Type B pancreatic cell (in vitro differentiated cells): ENCODE results near the gene WRNIP1. TPM values are rescaled to one million over a fixed set of nuclear protein-coding genes. Genes with fewer than 3 reads are reported as not detected.

Experiments used
- DNase-seq: peaks from one replicate; pipeline ENCODE4 v3.0.0; 2021; ENCODE audit warnings: mixed read lengths; ENCODE audit not compliant: unreplicated experiment; ENCODE audit errors: extremely low spot score
- H3K27ac Mint-ChIP-seq: 2 replicates; pipeline ENCODE4 v1.8.0; 2021; ENCODE audit warnings: mild to moderate bottlenecking, mixed read lengths
- H3K27me3 Mint-ChIP-seq: 2 replicates; pipeline ENCODE4 v1.8.0; 2021; ENCODE audit warnings: mixed read lengths
- H3K36me3 Mint-ChIP-seq: 2 replicates; pipeline ENCODE4 v1.8.0; 2021; ENCODE audit warnings: mixed read lengths
- H3K4me1 Mint-ChIP-seq: one replicate; pipeline ENCODE4 v1.8.0; 2021; ENCODE audit warnings: mixed read lengths; ENCODE audit not compliant: unreplicated experiment
- H3K4me3 Mint-ChIP-seq: 2 replicates; pipeline ENCODE4 v1.8.0; 2021; ENCODE audit warnings: mild to moderate bottlenecking, mixed read lengths
- H3K9me3 Mint-ChIP-seq: 2 replicates; pipeline ENCODE4 v1.8.0; 2021; ENCODE audit warnings: mixed read lengths
- total RNA-seq: library from RNA; stranded (reverse); gene quantifications from 2 replicates; pipeline ENCODE4 v1.2.1, GENCODE V29; 2021; ENCODE audit warnings: low replicate concordance
- TF ChIP-seq, protein P1 (sequence below): fragments of 200-600 bp; sonication (generic); conservative IDR thresholded peaks from 2 replicates; pipeline ENCODE4 v1.5.0; 2021; ENCODE audit warnings: antibody characterized with exemption, mild to moderate bottlenecking

The WRNIP1 gene
- total RNA-seq, 1 donor from 2014 or later = 41.2 TPM

DNA sequence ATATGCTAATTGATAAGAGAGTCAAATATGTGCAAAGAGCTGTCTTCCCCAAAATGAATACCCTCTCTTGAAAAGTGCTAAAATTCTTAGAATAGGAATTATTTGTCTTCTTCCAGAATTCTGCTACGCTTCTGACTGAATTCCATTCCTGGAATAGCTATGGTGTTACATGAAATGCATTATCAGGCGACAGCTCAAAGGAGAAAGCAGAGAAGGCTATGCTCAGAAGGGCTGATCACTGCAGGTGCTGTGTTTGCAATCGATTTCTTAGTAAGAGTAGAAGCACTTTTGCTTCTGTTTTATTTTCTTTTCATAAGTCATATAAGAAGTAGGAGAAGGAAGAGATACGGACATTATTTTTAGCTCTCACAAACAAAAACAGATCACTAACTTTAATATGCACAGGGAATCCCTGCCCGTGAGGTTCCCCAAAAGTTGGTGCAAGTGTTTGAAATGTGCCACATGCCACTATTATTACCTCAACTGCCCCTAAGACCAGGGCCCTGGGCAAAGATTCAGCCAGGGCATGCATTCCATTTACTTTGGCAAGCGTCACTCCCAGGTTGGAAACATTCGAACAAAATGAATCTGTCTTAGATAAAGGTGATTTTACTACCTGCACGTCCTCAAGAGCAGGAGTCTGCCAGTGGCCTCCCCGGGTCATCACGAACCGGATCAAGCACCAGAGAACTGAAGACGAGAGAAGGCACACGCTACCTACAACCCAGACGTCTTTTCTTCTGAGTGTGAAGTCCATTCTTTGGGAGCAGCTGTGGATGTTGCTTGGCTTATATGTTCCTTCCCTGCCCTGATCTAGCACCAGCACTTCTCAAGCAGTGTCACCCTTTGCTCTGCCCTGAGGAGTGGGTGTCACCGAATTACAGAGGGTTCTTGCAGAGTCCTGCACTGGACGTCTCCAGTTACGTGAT lies 21.6 kb upstream of the WRNIP1 start:
- H3K27me3 Mint-ChIP-seq = peaks cover 8% of the 10 kb centered on the region
- TF ChIP-seq, protein P1, sequence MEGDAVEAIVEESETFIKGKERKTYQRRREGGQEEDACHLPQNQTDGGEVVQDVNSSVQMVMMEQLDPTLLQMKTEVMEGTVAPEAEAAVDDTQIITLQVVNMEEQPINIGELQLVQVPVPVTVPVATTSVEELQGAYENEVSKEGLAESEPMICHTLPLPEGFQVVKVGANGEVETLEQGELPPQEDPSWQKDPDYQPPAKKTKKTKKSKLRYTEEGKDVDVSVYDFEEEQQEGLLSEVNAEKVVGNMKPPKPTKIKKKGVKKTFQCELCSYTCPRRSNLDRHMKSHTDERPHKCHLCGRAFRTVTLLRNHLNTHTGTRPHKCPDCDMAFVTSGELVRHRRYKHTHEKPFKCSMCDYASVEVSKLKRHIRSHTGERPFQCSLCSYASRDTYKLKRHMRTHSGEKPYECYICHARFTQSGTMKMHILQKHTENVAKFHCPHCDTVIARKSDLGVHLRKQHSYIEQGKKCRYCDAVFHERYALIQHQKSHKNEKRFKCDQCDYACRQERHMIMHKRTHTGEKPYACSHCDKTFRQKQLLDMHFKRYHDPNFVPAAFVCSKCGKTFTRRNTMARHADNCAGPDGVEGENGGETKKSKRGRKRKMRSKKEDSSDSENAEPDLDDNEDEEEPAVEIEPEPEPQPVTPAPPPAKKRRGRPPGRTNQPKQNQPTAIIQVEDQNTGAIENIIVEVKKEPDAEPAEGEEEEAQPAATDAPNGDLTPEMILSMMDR = no peak
- peaks cover 32% of the 10 kb centered on the region for H3K4me1 Mint-ChIP-seq
- H3K36me3 Mint-ChIP-seq = no peaks in the 10 kb centered on the region
- no peak overlapping the region for H3K27ac Mint-ChIP-seq
- no peaks in the 10 kb centered on the region for H3K9me3 Mint-ChIP-seq
- DNase-seq = no peak
- no peak overlapping the region for H3K4me3 Mint-ChIP-seq

DNA sequence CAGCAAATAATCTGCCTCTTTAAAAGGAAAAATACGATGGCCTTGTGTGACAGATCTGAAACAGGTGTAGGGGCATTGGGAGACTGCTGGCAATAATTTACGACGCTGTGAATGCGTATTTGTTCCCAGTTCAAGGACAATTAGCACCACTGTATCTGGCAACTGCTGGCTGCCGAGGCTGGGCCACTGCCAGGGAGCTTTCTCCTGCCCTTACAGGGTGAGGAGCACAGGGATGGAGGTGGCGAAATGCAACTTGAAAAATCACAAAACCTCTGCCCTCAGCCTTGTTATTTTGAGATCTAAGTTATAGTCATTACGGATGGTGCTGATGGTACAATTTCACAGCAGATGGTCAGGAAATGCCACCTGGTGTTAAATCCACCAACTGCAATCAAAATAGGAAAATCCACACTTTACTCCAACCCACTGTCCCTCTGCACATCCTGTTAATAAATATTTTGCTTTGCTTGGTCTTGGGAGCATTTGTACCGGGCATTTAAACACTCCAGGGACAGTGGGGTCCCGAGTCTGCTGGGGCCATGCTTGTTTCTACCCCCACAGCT lies 20.9 kb upstream of the WRNIP1 start:
- TF ChIP-seq, protein P1 = peak; percentile 51
- H3K27me3 Mint-ChIP-seq = peaks cover 8% of the 10 kb centered on the region
- no peak overlapping the region for H3K4me3 Mint-ChIP-seq
- no peak overlapping the region for H3K27ac Mint-ChIP-seq
- H3K9me3 Mint-ChIP-seq = no peaks in the 10 kb centered on the region
- H3K4me1 Mint-ChIP-seq = peaks cover 29% of the 10 kb centered on the region
- H3K36me3 Mint-ChIP-seq = no peaks in the 10 kb centered on the region
- DNase-seq = no peak

DNA sequence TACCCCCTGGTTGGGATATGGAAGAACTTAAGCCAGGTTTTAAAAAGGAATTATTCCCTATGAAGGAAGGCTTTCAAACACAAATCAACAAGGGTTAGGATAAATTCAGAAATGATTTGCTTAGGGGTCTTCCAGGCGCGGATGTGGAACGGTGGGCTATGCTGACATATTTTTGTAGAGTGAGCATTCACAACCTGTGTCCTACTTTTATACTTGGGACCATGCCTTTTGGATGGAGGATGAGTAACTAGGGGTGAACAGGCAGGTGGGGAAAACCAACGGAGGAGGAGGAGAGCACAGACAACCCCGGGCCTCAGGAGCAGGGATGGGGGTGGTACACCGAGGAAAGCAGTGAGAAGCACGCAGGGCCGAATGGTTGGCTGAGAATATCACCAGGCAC lies 20.4 kb upstream of the WRNIP1 start:
- Mint-ChIP-seq H3K4me1 (peaks cover 28% of the 10 kb centered on the region), H3K27me3 (peaks cover 9% of the 10 kb centered on the region), H3K27ac (no peak overlapping the region), H3K4me3 (no peak overlapping the region), H3K36me3 (no peaks in the 10 kb centered on the region), H3K9me3 (no peaks in the 10 kb centered on the region)
- TF ChIP-seq, protein P1 = no peak
- no peak for DNase-seq

DNA sequence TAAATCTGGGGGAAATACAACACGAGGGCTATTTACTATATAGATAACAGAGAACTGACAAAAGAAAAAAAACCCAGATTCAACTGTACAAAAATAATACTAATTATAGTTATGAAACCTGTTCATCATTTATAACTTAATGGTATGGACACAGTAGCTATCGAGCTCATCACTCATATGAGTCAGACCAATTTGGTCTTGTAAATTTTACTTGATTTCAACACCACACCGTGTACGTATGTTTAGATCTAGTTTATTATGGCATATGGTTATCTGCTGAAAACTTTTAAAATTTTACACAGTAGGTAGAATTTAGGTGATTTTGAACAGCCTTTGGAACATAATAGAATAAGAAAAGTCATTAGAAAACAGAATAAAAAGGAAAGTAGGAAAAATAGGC lies 19.9 kb upstream of the WRNIP1 start:
- Mint-ChIP-seq H3K27ac (no peak overlapping the region), H3K9me3 (no peaks in the 10 kb centered on the region), H3K36me3 (no peaks in the 10 kb centered on the region), H3K4me3 (no peak overlapping the region), H3K4me1 (peaks cover 31% of the 10 kb centered on the region), H3K27me3 (peaks cover 11% of the 10 kb centered on the region)
- DNase-seq = no peak
- TF ChIP-seq, protein P1 = no peak

DNA sequence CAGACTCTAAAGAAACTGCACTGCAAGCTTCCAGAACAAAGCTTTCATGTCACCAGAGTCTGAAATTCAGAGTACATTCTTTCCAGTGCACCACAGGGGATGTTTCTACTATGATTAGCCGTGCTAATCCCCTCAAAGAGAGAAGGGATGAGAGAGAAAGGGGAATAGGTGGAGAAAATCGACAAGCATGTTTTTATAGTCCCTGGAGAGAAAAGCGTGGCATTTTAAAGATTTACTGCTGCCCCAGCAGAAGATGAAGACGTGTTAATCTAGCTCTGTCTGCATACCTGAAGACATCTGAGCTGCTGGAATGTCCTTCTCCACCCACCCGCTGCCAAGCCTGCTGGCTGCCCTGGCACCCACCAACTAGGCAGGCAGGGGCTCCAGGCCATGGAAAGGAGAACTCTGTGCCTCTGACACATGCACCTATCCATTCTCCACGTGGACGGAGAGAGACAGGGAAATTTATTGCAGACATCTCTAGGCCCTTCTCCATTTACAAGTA lies 18.6 kb upstream of the WRNIP1 start:
- Mint-ChIP-seq H3K4me3 (no peak overlapping the region), H3K36me3 (no peaks in the 10 kb centered on the region)

More for the DNA sequence above, 18.6 kb upstream of the WRNIP1 start:
- TF ChIP-seq, protein P1 = no peak
- Mint-ChIP-seq H3K27me3 (peaks cover 14% of the 10 kb centered on the region), H3K27ac (no peak overlapping the region), H3K4me1 (peaks cover 31% of the 10 kb centered on the region), H3K9me3 (no peaks in the 10 kb centered on the region)
- no peak for DNase-seq
